IMR-90 (cell line): ENCODE results near the gene DYTN. TPM values are rescaled to one million over a fixed set of nuclear protein-coding genes. Genes with fewer than 3 reads are reported as not detected.

ENCODE experiments used
- ATAC-seq: fragments of 200-7000 bp; cut with Tn5 transposase; 2 replicates; pipeline ENCODE4 v1.9.1; 2020; ENCODE audit warnings: low read depth, mild to moderate bottlenecking, moderate library complexity
- BruUV-seq: library from RNA; stranded (reverse); fragments of 400-500 nt; replicated peaks from 2 replicates; lab custom pipeline; 2021; lab: Mats Ljungman, UMichigan
- CTCF ChIA-PET: fragments of 300-600 bp; formaldehyde crosslinking; extraction: SDS; loops from one replicate; lab custom pipeline; 2021; ENCODE audit warnings: antibody characterized with exemption; lab: Yijun Ruan, JAX
- POLR2A ChIA-PET: fragments of 300-600 bp; sonication (Branson Sonifier 250); formaldehyde crosslinking; loops from one replicate; lab custom pipeline; 2022; ENCODE audit warnings: antibody characterized with exemption; ENCODE audit not compliant: unreplicated experiment; lab: Charles Lee
- DNase-seq: peaks from one replicate; pipeline ENCODE4 v3.0.0; 2013
- H2AFZ ChIP-seq: replicated peaks from 2 replicates; pipeline ENCODE3; 2013; ENCODE audit warnings: low read length, mild to moderate bottlenecking; ENCODE audit not compliant: poor library complexity
- H2AK5ac ChIP-seq: 2 replicates; pipeline ENCODE4 v1.6.1; 2013; ENCODE audit warnings: low read depth, low read length, inconsistent platforms
- H2AK9ac ChIP-seq: replicated peaks from 2 replicates; pipeline ENCODE3; 2013; ENCODE audit warnings: mild to moderate bottlenecking, low read depth, low read length, moderate library complexity; ENCODE audit not compliant: poor library complexity
- H2BK120ac ChIP-seq: 2 replicates; pipeline ENCODE4 v1.6.1; 2013; ENCODE audit warnings: low read depth, low read length, inconsistent platforms
- H2BK15ac ChIP-seq: 3 replicates; pipeline ENCODE4 v1.6.1; 2013; ENCODE audit warnings: low read depth, low read length, inconsistent platforms
- H2BK20ac ChIP-seq: 2 replicates; pipeline ENCODE4 v1.6.1; 2013; ENCODE audit warnings: low read depth, mild to moderate bottlenecking, inconsistent platforms, low read length, moderate library complexity
- H2BK5ac ChIP-seq: 2 replicates; pipeline ENCODE4 v1.6.1; 2013; ENCODE audit warnings: mild to moderate bottlenecking, low read depth, low read length, inconsistent platforms; ENCODE audit not compliant: poor library complexity, severe bottlenecking
- H3K14ac ChIP-seq: replicated peaks from 2 replicates; pipeline ENCODE4 v1.6.1; 2013; ENCODE audit warnings: low read depth, low read length, inconsistent platforms
- H3K18ac ChIP-seq: 2 replicates; pipeline ENCODE4 v1.6.1; 2013; ENCODE audit warnings: low read depth, low read length, control low read depth
- H3K23ac ChIP-seq: 2 replicates; pipeline ENCODE4 v1.6.1; 2013; ENCODE audit warnings: low read depth, low read length, inconsistent platforms
- H3K27ac ChIP-seq: 2 replicates; pipeline ENCODE4 v1.5.1; 2013; ENCODE audit warnings: mild to moderate bottlenecking, control low read depth, low read length; ENCODE audit not compliant: insufficient read depth
- H3K27me3 ChIP-seq: 2 replicates; pipeline ENCODE4 v1.6.1; 2013; ENCODE audit warnings: low read length; ENCODE audit not compliant: control insufficient read depth, insufficient read depth
- H3K36me3 ChIP-seq: 2 replicates; pipeline ENCODE4 v1.6.1; 2013; ENCODE audit warnings: low read length, mixed read lengths; ENCODE audit not compliant: control insufficient read depth, insufficient read depth
- H3K4ac ChIP-seq: 2 replicates; pipeline ENCODE4 v1.6.1; 2013; ENCODE audit warnings: low read depth, low read length, inconsistent platforms
- H3K4me1 ChIP-seq: 2 replicates; pipeline ENCODE4 v1.6.1; 2013; ENCODE audit warnings: low read length, mixed read lengths; ENCODE audit not compliant: control insufficient read depth, insufficient read depth
- H3K4me2 ChIP-seq: 2 replicates; pipeline ENCODE4 v1.6.1; 2013; ENCODE audit warnings: low read depth, mild to moderate bottlenecking, control low read depth, low read length, moderate library complexity
- H3K4me3 ChIP-seq: 2 replicates; pipeline ENCODE4 v1.5.1; 2013; ENCODE audit warnings: low read depth, mild to moderate bottlenecking, control low read depth, low read length, moderate library complexity; ENCODE audit not compliant: insufficient read depth
- H3K56ac ChIP-seq: 2 replicates; pipeline ENCODE4 v1.6.1; 2013; ENCODE audit warnings: low read length, inconsistent platforms; ENCODE audit not compliant: insufficient read depth; ENCODE audit errors: extremely low read depth
- H3K79me1 ChIP-seq, 2 experiments: 2 replicates each; pipeline ENCODE4 v1.6.1; 2013; ENCODE audit warnings: low read length in 2 of 2, inconsistent platforms in 1 of 2, low read depth in 1 of 2
- H3K9ac ChIP-seq: 2 replicates; pipeline ENCODE4 v1.6.1; 2013; ENCODE audit warnings: low read depth, low read length, control low read depth
- H3K9me1 ChIP-seq: 2 replicates; pipeline ENCODE4 v1.6.1; 2013; ENCODE audit warnings: low read length, inconsistent platforms; ENCODE audit not compliant: insufficient read depth
- H3K9me3 ChIP-seq: 2 replicates; pipeline ENCODE4 v1.6.1; 2013; ENCODE audit warnings: low read length; ENCODE audit not compliant: control insufficient read depth, insufficient read depth
- H4K20me1 ChIP-seq: 2 replicates; pipeline ENCODE4 v1.6.1; 2013; ENCODE audit warnings: low read length, inconsistent platforms; ENCODE audit not compliant: insufficient read depth
- H4K5ac ChIP-seq: 2 replicates; pipeline ENCODE4 v1.6.1; 2013; ENCODE audit warnings: mild to moderate bottlenecking, low read depth, low read length, control low read depth
- H4K8ac ChIP-seq, 2 experiments: 2 replicates each; pipeline ENCODE4 v1.6.1; 2013; ENCODE audit warnings: low read depth in 2 of 2, low read length in 2 of 2, control low read depth in 1 of 2, inconsistent platforms in 1 of 2
- H4K91ac ChIP-seq: 2 replicates; pipeline ENCODE4 v1.6.1; 2013; ENCODE audit warnings: low read depth, low read length, inconsistent platforms; ENCODE audit not compliant: insufficient read depth
- BHLHE40 ChIP-seq: fragments of 150-350 bp; IDR thresholded peaks from 2 replicates; pipeline ENCODE4 v1.6.1; 2016; ENCODE audit warnings: mild to moderate bottlenecking, low read depth, low read length
- CEBPB ChIP-seq: IDR thresholded peaks from 2 replicates; pipeline ENCODE4 v1.6.1; 2012; ENCODE audit warnings: low read depth, low read length, improper control_type of control experiment
- CHD1 ChIP-seq: IDR thresholded peaks from 2 replicates; pipeline ENCODE4 v1.6.1; 2012; ENCODE audit warnings: low read depth, low read length, improper control_type of control experiment
- CTCF ChIP-seq: conservative IDR thresholded peaks from 2 replicates; pipeline ENCODE4 v1.5.1; 2012; ENCODE audit warnings: mild to moderate bottlenecking, low read depth, low read length, improper control_type of control experiment
- ELK1 ChIP-seq: fragments of 150-350 bp; IDR thresholded peaks from 2 replicates; pipeline ENCODE4 v1.6.1; 2016; ENCODE audit warnings: low read depth, mild to moderate bottlenecking, low read length, moderate library complexity, borderline replicate concordance
- FOS ChIP-seq: fragments of 150-350 bp; IDR thresholded peaks from 2 replicates; pipeline ENCODE4 v1.6.1; 2016; ENCODE audit warnings: low read depth, low read length
- MAFK ChIP-seq: IDR thresholded peaks from 2 replicates; pipeline ENCODE4 v1.6.1; 2012; ENCODE audit warnings: low read depth, low read length, improper control_type of control experiment
- MAZ ChIP-seq: IDR thresholded peaks from 2 replicates; pipeline ENCODE4 v1.6.1; 2012; ENCODE audit warnings: low read depth, mild to moderate bottlenecking, low read length, improper control_type of control experiment, moderate library complexity, borderline replicate concordance
- MXI1 ChIP-seq: IDR thresholded peaks from 2 replicates; pipeline ENCODE4 v1.6.1; 2012; ENCODE audit warnings: low read depth, mild to moderate bottlenecking, low read length, moderate library complexity, borderline replicate concordance
- NFE2L2 ChIP-seq: fragments of 150-350 bp; IDR thresholded peaks from 2 replicates; pipeline ENCODE4 v1.6.1; 2016; ENCODE audit warnings: low read depth, mild to moderate bottlenecking, low read length
- POLR2A ChIP-seq: IDR thresholded peaks from 2 replicates; pipeline ENCODE4 v1.6.1; 2012; ENCODE audit warnings: mild to moderate bottlenecking, low read depth, low read length
- RAD21 ChIP-seq: IDR thresholded peaks from 2 replicates; pipeline ENCODE4 v1.6.1; 2012; ENCODE audit warnings: low read length, improper control_type of control experiment
- RCOR1 ChIP-seq: IDR thresholded peaks from 2 replicates; pipeline ENCODE4 v1.6.1; 2012; ENCODE audit warnings: mild to moderate bottlenecking, low read length, improper control_type of control experiment; ENCODE audit not compliant: insufficient replicate concordance
- RFX5 ChIP-seq: IDR thresholded peaks from 2 replicates; pipeline ENCODE4 v1.8.0; 2012; ENCODE audit warnings: low read depth, mild to moderate bottlenecking, low read length, moderate library complexity
- SMC3 ChIP-seq: fragments of 150-350 bp; IDR thresholded peaks from 2 replicates; pipeline ENCODE4 v1.6.1; 2016; ENCODE audit warnings: low read depth, mild to moderate bottlenecking, antibody characterized with exemption, low read length, moderate library complexity
- USF2 ChIP-seq: fragments of 150-350 bp; IDR thresholded peaks from 2 replicates; pipeline ENCODE4 v1.6.1; 2017; ENCODE audit warnings: mild to moderate bottlenecking, antibody characterized with exemption, low read length, low read depth
- WGBS, 2 experiments: methylation state at CpG; one replicate each; pipeline versions ENCODE4 v1.1.5 to v1.1.7; 2013; ENCODE audit warnings: missing lambda C conversion rate in 2 of 2; ENCODE audit not compliant: insufficient read length in 1 of 2; ENCODE audit errors: extremely low coverage in 2 of 2; 5-methylcytosine and 5-hydroxymethylcytosine counted together
- dilution Hi-C: fragments of 300-500 bp; cut with HindIII; formaldehyde crosslinking; loops from one replicate; pipeline ENCODE4 v1.14.3; 2018; ENCODE audit warnings: low sequenced_read_pairs; ENCODE audit not compliant: unreplicated experiment
- in situ Hi-C: fragments of 300-500 bp; cut with MboI; formaldehyde crosslinking; loops from 3 replicates; pipeline ENCODE4 v1.14.3; 2019; ENCODE audit warnings: low sequenced_read_pairs, inconsistent platforms, mixed read lengths
- intact Hi-C: fragments of 100-400 bp; cut with micrococcal nuclease; formaldehyde crosslinking; loops from 2 replicates; pipeline ENCODE4 v1.10.0; 2022
- polyA plus RNA-seq, 3 experiments: library from polyadenylated mRNA; depleted of rRNA; stranded (reverse); fragments of >200 nt; gene quantifications; 2 replicates each; pipeline ENCODE4 v1.2.3, GENCODE V29; 2012; ENCODE audit warnings: low replicate concordance in 1 of 3
- total RNA-seq: library from RNA; depleted of rRNA; stranded (reverse); fragments of >200 nt; gene quantifications from 2 replicates; pipeline ENCODE4 v1.2.3, GENCODE V29; 2012

DYTN gene
- total and polyA plus RNA-seq, 2 of the 4 experiments (the other 2 are of a cell fraction), result not detected

GRCh38 chr2:206631340-206631739, 86.9 kb downstream of the DYTN start:
- BruUV-seq, result no TSS peak
- Histone ChIP-seq H3K56ac (no peak overlapping the region), H4K20me1 (no peaks in the 10 kb centered on the region), H2AK9ac (no peak overlapping the region), H3K4me1 (no peaks in the 10 kb centered on the region), H3K14ac (no peak overlapping the region), H2AFZ (no peak overlapping the region), H3K23ac (no peak overlapping the region), H2BK20ac (no peak overlapping the region), H4K91ac (no peak overlapping the region), H3K4me3 (no peak overlapping the region), H3K36me3 (no peaks in the 10 kb centered on the region), H3K18ac (no peak overlapping the region), H3K9ac (no peak overlapping the region), H3K27me3 (no peaks in the 10 kb centered on the region; the same call in 1 of the 2 replicates), H4K5ac (no peak overlapping the region), H2AK5ac (no peak overlapping the region), H2BK120ac (no peak overlapping the region), H2BK15ac (no peak overlapping the region), H3K79me1 (no peaks in the 10 kb centered on the region), H4K8ac (no peak overlapping the region), H3K4me2 (no peak overlapping the region), H3K4ac (no peak overlapping the region), H3K27ac (no peak overlapping the region), H3K9me3 (no peaks in the 10 kb centered on the region), H3K9me1 (no peaks in the 10 kb centered on the region), H2BK5ac (no peak overlapping the region)
- intact Hi-C loops, result no loop called here
- in situ Hi-C loops, result no loop called here
- no CpG with 5 or more reads among the region's 3 CpGs for WGBS, 2 experiments
- dilution Hi-C loops, result no loop called here
- ChIA-PET CTCF (no interaction called here), POLR2A (no interaction called here)
- DNase-seq (no peak), ATAC-seq (no peak)
- TF ChIP-seq CEBPB (no peak), NFE2L2 (no peak), MXI1 (no peak), MAFK (no peak), RFX5 (no peak), RAD21 (no peak), MAZ (no peak), POLR2A (no peak), FOS (no peak), ELK1 (no peak), CTCF (no peak), SMC3 (no peak), RCOR1 (no peak), CHD1 (no peak), USF2 (no peak), BHLHE40 (no peak)
